NOMO-1 treated with dmso at 0.1 percent for 144 hours (cell line): Measurements from ENCODE around the gene C5.

Experiments
- DNase-seq: peaks from one replicate; lab custom pipeline; 2025; ENCODE audit not compliant: unreplicated experiment; lab: John Stamatoyannopoulos, UW

The C5 gene

DNA sequence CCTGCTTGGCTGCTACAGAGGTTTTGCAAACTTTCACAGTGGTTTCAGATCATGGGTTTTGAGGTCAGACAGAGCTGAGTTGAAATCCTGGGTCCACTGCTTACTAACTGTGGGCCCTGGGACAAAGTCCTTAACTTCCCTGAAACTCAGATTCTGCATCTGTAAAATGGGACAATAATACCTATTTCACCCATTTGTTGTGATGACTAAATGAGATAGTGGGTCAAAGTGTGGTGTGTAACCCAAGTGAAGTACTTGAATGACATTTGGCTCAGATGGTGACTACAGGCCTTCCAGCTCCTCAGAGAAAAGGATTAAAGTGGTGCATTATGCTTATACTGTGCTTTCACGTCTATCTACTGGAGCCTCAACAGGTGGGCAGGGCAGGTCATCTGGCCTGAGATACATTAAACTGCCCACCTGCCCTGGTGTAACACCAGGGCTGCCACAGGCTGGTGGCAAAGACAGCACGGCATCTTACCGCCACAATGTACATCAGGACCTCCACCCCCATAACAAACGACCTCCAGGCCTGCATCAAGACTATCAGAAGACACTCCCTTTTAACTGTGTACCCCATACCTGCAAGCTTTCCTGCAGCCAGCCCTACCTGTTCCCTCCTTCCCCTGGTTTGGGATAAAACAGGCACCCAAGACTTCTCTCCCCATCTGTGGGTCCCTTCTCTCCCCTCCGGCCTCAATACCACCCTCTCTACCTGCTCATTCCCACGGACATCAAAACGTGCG is 122.6 kb downstream of the C5 start:
- no peak for DNase-seq

DNA sequence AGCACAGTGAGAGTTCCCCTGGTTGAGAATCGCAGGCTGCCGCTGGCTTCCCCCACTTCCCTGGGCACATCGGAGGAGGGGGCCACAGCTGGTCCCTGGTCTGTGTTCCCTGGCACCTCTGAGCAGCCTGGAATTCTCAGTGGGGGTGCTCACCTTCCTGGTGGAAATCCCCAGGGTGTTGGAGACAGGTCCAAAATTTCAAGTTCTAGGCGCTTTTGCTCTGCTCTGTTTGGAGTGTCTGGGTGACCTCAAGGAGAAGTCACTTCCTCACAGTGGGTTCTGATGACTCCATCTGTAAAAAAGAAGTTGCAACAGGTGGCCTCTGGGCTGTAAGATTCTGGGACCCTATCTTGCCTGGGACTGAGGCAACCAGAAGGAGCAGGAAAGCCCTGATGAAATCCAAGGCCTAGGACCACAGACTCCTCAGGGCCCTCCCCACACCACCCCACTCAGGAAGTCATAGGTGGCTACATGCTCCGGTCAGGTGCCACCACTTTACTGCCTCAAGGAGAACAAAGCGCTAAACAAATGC is 123.6 kb downstream of the C5 start, which contains the start of gene TRAF1:
TSS of gene TRAF1 (minus strand) at position 400 of the 532 bp plus-strand sequence. CDS start 721 bp downstream, outside the sequence.
- peak; percentile 16 for DNase-seq

DNA sequence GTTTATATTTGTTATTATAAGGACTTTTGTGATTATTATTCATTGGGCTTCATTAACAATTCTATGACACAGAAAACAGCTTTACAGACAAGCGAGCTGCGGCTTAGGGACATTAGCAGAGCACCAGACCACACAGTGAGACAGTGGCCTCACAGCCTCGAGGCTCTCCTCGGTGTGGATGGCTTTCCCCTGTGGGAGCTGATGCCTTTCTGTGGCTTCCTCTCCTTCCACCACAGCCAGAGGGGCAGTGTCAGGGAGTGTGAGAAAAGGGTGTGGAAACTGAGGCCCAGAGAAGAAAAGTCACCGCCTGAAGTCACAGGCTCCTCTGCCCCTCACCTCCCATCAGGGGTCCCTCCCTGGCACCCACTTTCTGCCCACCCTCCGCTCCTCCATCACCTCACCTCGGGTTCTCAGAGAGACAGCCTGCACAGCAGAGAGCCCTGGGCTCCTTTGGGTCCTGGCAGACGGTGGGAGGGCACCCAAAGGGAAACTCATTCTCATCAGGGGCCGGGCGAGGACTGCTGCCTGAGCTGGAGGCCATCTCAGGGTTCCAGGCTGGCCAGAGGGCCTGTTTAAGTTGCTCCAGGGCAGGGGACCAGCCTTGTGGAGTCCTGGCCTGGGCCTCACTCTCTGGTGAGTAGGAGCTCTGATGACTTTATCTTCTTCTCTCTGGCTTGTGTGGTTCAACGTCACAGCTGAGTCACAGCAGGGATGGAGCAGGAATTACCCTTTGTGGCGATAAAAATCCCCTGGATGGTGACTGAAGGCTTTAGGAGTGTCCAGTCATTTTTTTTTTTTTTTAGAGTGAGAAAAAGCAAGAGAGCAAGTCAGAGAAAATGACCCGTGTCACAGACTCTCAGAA is 124.3 kb downstream of the C5 start:
- DNase-seq = no peak

DNA sequence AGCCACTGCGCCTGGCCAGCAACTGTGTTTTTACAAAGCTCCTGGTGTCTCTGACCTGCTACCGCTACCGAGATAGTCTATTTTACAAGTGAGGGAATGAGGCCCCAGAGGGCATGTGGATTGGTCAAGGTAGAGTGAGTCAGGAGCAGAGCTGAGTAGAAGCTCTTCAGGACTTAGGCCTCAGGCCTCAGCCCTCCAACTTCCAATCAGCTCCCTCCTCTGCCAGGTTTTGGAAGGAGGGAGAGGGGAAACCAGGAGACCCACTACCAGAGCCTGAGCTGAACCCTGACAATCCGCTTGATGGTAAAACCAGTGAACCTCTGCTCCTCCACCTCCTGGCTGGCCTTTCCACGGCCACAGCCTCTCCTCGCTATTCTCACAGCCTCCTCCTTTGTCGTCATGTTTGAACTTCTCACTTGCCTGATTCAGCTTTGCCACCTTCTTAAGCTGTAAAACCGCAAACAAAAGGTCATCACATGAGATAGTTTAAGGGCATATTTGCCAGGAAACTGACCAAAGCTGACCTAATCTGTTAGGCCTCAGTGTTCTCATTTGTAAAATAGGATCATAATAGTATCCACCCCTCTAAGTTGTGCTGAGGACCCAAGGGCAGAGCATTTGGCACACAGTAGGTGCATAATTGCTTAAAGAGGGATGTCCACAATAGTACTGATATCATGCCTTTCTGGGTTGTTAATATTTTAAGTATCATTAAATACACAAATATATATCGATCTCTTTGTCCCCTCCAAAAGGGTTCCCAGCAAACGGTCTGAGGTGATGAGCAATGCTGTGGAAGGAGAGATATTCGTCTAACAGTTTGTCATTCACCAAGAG is 125.2 kb downstream of the C5 start:
- DNase-seq = no peak

DNA sequence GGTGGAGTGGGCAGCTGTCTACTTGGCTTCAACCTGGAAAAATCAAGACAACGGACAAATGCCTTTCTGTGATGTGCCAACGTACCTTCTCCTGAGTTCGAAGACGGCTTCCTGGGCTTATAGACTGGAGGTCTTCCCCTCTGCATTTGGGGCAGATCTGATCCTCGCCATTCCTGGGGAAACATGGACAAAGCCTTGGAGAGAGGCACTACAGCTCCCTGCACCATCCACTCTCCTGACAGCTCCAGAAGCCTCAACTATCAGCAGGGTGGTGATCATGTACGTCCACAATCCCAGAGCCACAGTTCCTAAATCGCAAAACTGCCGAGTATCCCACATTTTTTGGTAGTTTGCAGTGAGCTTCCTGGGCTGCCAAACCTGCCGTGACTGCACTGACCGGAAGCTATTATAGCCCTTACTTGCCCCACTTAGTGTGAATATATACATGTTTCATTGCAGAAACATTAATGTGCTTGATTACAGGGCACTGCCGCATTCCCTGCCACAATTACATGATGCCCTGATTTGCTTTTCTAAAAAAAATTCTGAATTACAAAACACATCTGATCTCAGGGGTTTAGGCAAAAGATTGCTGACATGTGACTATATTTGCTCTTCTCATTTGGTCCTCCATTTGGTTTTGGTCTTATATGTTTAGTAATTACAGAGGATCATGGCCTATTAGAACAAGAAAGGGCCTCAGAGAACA is 126.3 kb downstream of the C5 start:
- no peak for DNase-seq

DNA sequence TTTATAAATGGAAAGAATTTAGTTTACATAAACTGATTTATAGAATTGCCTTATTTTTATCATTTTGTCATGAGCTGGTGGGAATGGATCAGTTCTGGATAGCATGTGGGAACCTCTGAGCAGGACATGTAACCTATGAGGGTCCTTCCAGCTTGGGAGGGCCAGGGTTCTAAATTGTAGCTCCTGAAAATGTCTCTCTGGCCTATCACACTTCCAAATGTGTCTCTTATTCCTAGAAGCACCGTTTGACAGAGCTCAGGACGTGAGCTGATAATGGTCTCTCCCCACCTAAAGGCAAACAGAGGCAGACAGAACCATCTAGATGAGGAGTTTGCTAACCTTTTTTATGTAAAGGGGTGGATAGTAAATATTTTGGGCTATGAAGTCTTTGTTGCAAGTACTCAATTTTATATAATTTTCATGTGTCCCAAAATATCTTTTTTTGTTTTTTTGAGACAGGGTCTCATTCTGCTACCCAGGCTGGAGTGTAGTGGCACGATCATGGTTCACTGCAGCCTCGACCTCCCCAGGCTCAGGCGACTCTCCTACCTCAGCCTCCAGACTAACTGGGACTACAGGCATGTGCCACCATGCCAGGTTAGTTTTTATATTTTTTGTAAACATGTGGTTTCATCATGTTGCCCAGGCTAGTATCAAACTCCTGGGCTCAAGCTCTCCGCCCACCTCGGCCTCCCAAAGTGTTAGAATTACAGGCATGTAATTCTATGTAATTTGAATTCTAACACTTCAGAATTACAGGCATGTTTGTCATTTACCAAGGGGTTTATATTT is 127.5 kb downstream of the C5 start:
- no peak for DNase-seq

DNA sequence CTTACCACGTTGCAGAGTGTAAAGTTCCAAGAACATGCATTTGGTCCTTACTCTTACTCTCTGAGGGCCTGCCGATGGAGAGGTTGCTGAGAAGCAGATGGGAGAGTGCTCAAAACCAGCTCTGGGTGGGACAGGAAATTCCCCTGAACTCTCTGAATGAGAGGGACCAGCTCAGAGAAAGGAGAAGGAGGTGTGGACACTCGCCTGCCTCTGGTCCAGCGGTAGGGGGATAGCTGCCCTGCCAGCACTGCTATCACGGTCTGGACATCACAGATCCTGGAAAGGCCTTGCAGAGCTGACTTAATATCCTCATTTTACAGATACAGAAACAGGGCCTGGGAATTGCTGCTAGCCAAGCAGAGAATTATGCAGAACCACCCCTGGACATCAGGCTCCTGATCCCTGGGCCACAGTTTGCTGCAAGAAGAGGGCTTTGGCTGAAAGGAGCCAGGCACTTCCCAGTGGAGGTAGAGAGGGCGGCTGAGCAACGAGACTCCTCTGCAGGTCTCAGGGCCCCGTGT is 128.4 kb downstream of the C5 start:
- no peak for DNase-seq

DNA sequence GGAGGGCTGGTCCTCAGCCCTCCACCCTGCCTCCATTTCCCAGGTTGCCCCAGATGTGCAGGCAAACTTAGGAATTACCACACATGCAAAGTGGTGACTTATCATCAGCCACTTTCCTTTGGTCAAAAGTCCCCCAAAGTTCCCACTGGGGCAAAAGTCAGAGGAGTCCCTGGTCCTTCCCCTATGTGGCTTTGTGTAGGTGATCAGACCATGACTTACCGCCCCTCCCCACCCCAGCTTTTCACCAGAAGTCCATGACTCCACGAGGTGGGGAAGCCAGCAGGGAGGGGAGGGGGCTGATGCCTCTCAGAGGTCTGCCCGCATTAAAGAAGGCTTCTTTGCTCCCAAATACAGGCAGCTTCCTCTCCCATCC is 129.3 kb downstream of the C5 start:
- no peak for DNase-seq

DNA sequence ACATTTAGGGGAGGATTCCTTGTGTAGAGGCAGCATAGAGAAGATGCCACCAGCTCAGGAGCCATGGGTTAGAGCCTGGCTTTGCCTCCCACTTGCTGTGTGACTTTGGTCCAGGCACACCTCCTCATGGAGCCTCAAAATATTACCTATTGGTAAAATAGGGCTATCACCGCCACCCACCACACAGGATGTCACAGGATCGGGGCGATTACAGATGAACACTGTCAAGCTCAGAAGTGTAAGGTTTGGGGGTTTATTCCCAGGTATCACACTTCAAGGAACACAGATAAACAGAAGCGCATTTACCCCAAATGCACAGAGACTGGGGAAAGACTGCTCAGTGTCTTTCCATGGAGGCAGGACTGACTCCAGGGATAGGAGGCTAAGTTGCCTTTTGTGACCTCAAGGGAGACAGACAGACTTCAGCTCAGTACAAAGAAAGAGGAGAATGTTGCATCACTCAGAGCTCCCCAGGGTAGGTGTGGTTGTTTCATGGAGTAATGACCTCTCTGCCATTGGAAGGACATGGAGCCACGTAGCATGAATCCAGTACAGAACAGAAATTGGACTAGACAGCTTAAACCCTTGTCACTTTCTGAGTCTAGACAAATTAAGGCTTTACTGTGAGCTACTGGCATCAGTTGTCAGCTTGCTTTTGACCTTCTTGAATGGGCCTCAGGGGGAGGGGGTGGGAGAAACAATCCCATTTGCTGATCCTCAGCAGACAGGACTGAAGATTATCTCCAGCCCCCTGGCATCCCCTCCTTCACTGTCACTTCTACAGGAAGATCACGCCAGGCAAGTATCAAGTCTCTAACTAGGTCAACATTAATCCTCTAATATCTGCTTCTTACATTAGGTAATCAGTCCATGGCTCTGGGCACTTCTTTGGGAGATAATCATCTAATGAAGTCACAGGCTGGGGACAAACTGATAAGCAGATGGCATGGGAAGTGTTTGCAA is 130.0 kb downstream of the C5 start:
- no peak for DNase-seq

DNA sequence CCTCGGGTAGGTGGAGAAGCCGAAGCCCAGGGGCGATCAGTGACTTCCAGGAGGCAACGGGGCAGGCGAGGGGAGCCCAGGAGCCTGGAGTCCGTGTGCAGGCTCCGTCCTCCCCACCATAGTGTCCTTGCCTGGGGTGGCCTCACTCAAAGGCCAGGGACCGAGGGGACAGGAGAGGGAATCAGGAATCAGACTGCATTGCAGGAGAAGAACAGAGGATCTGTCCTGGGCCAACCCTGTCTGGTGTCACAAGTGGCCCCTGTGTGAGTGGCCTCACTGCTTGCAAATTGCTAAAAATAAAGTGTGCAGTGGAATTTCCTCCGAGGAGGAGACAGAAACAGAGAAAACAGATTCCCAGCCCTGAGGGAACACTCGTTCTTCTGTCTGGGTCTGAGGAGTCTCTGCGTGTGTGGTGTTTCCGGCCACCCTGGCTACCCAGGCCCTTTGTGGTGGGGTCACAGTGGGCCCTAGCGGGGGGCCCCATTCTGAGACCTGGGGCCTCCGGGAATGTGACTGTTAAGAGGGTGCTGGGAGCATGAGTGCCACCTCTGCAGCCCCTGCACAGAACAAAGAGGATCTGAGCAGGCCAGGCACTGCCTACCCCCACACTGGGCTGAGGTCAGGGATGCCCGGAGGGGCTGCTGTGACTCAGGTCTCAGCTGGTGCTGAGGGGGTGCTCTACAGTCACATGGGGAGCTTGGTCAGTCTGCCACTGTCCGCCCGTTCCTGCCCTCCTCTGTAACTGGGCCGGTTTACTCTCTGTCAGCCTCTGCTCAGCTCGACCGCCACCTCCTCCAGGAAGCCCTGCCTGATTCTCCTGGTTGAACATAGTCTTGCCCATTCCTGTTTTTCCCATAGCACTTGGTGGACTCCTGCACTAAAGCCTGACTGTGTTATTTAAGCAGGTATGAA is 130.9 kb downstream of the C5 start:
- no peak for DNase-seq

DNA sequence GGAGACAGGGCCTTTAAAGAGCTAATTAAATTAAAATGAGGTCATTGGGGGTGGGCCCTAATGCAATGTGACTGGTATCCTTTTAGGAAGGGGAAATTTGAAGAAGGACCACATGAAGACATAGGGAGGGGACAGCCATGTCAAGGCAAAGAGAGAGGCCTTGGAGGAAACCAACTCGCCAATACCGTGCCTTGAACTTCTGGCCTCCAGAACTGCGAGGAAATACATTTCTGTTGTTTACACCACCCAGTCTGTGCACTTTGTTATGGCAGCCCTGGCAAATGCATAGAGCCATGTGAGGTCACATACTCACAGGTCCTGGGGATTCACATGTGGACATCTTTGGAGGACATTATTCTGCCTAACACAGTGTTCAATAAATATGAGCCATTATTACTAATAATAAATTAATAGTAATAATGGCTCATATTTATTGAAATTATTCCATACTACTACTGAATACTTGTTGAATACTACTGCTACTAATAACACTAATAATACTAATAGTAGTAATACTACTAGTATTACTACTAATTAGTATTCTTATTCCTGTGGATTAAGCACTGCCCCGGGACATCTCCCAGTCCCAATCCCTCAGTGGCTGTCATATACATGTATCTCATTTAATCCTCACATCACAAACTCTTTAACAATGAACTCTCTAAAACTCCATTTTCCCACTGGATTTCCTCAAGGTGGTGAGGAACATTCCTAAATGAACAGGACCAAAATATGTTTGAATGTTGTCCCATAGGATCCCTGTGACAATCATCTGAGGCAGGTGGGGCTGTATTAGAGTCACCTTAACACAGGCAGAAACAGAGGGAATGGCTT is 131.9 kb downstream of the C5 start:
- no peak for DNase-seq

DNA sequence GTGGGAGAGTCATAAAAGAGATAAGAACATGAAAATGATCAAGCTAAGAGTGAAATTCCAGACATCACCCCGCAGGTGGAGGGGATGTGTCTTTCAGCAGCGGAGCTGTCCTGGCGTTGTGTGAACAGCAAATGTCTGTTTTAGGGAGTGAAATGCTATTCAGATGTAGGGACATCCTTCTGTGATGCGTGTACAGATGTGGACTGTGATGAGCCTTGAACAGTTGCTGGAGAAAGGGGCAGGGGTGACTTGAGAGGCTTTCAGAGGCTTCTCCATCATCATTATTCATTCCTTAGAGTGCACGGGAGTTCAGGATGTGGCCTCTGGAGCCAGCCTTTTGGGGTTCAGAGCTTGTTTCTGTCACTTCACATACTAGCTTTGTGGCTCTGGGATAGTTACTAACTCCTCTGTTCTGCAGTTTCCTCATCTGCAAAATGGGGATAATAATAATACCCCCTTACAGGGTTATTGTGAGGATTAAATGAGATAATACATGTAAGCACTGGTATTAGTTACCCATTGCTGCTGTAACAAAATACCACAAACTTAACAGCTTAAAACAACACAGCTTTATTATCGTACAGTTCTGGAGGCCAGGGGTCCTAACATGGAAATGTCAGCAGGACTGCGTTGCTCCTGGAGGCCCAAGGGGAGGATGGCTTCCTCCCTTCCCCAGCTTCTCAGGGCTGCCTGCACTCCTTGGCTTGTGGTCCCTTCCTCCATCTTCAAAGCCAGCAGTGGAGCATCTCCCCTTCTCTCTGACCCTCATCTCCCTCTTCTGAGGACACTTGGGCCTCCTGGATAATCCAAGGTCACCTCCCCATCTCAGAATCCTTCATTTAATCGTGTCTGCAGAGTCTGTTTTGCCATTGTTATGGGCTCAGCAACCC is 132.8 kb downstream of the C5 start:
- DNase-seq = no peak

DNA sequence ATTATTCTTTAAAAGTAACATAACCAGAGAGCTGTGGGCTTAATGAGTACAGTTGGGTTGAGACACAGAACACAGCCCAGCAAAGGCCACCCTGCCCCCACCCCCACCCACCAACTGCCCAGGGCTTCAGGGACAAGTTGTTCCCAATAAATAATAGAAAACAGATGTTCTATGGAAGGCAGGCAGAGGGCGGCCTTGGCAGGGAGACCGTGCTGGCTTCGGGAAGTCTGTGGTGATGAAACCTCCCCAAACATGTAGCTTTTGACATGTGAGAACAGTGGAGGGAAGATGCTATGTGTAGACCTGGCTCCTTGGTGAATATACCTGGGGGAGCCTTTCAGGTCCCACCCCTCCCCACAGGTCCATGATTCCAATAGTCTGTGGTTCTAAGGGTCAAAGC is 133.5 kb downstream of the C5 start:
- no peak for DNase-seq

DNA sequence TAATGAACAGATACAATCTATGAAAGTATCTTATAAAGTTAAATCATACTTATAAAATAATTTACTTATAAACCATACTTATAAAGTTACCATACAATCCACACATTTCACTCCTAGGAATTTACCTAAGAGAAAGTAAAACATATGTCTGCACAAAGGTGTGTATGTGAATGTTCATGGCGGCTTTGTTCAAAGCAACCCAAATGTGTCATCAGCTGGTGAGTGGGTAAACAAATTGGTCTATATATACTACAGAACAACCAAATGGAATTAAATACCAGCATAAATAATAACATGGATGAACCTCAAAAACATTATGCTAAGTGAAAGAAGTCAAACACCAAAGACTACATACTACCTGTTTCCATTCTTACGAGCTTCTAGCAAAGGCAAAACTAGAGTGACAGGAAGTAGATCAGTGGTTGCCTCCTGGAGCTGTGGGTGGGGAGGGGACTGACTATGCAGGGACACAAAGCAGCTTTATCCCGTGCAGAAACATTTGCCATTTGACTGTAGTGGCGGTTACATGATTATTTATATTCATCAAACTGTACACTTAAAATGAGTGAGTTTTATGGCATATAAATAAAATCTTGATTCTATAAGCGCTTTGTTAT is 134.1 kb downstream of the C5 start:
- no peak for DNase-seq

DNA sequence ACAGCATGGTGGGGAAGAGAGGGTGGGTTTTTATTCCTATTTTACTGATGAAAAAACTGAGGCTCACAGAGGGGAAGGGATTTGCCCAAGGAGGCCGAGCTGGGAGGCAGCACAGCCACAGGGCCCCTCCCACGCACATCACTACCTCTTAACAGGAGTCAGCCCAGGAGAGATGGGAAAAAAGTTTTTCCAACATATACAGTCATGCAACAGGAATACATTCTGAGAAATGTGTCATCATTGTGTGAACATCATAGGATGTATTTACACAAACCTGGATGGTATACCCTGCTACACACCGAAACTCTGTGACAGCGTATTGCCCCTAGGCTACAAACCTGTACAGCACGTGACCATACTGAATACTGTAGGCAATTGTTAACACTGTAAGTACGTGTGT is 135.1 kb downstream of the C5 start:
- DNase-seq = no peak
